Tibial nerve (tissue), 4 donors: ENCODE results near the gene LIPC. TPM values are rescaled to one million over a fixed set of nuclear protein-coding genes. Genes with fewer than 3 reads are reported as not detected.

Source experiments
- DNase-seq, 2 donors: peaks; one replicate each; pipeline ENCODE4 v3.0.0-alpha.2; 2019; ENCODE audit warnings: low spot score in 2 of 2
- H3K27ac ChIP-seq, 4 donors: fragments of 200-600 bp; sonication (generic) in 3 of 4; one replicate each; pipeline ENCODE4 v1.5.1; 2017 to 2019; ENCODE audit warnings: mild to moderate bottlenecking in 1 of 4
- H3K27me3 ChIP-seq, 2 donors: fragments of 200-600 bp; sonication (generic) in 1 of 2; one replicate each; pipeline versions ENCODE4 v1.5.1 to v1.6.0; 2017 to 2019
- H3K36me3 ChIP-seq, 3 donors: fragments of 200-600 bp; sonication (generic); one replicate each; pipeline ENCODE4 v1.5.1; 2018 to 2019
- H3K4me1 ChIP-seq, 4 donors: fragments of 200-600 bp; sonication (generic) in 3 of 4; one replicate each; pipeline ENCODE4 v1.5.1; 2017 to 2019
- H3K4me3 ChIP-seq, 4 donors: fragments of 200-600 bp; sonication (generic) in 3 of 4; one replicate each; pipeline ENCODE4 v1.5.1; 2017 to 2019; ENCODE audit warnings: mild to moderate bottlenecking in 1 of 4, moderate library complexity in 1 of 4
- H3K9me3 ChIP-seq, 4 donors: fragments of 200-600 bp; sonication (generic) in 3 of 4; one replicate each; pipeline ENCODE4 v1.5.1; 2017 to 2019
- EP300 ChIP-seq, 2 donors: sonication (generic); formaldehyde crosslinking; IDR thresholded peaks; one replicate each; pipeline ENCODE4 v1.6.1; 2017; ENCODE audit warnings: antibody characterized with exemption in 2 of 2, mild to moderate bottlenecking in 1 of 2
- POLR2A ChIP-seq, 2 donors: fragments of 450-650 bp; IDR thresholded peaks; one replicate each; pipeline ENCODE4 v1.6.1; 2017; ENCODE audit warnings: antibody characterized with exemption in 2 of 2, mild to moderate bottlenecking in 2 of 2, moderate library complexity in 2 of 2
- WGBS, 2 donors: methylation state at CpG; one replicate each; pipeline ENCODE4 v1.1.5; 2018; 5-methylcytosine and 5-hydroxymethylcytosine counted together
- total RNA-seq, 4 donors: library from RNA; depleted of rRNA; stranded (reverse); fragments of >200 nt; gene quantifications; one replicate each; pipeline ENCODE4 v1.1.0, GENCODE V29; 2016
- TF ChIP-seq, protein P1 (sequence below), 5 experiments: fragments of 200-600 bp in 3 of 5; fragments of 450-650 bp in 2 of 5; sonication (generic) in 3 of 5; IDR thresholded peaks; one replicate each; pipeline ENCODE4 v1.5.1; 2016 to 2019; ENCODE audit warnings: antibody characterized with exemption in 5 of 5, mild to moderate bottlenecking in 3 of 5, moderate library complexity in 2 of 5

LIPC gene
- total RNA-seq: 10 to 100 TPM; 11.2 to 18.4 (median 14.7) TPM

DNA sequence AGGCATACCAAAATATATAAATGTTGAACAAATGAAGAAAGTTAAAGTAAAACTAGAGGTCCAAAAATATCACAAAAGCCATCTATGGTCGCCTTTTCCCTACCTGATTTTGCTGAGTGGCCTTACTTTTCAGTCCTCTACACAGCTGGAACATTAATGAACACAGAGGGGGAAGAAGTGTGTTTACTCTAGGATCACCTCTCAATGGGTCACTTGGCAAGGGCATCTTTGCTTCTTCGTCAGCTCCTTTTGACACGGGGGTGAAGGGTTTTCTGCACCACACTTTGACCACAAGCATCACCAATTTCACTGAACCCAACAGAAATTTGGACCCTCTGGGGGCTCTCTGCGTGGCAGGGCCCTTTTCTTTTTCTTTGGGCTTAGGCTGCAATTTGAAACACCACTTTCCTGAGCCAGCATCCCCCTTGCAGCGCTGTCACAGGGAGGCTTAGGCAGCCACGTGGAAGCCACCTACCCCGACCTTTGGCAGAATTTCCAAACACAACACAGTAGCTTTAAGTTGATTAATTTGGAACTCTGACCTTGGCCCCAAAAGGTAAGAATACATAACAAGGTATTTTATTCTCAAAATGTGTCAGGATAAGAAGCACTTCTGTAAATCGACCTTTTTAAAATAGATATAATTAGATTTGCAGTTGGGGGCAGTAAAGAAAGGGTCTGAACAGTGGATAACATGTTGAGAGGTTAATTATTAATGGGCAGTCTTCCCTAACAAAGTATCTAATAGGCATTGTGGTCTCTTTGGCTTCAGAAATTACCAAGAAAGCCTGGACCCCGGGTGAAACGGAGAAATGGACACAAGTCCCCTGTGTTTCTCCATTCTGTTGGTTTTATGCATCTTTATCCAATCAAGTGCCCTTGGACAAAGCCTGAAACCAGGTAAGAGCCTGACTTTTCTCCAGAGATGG, at the start of gene LIPC:
TSS of gene LIPC (plus strand) at position 771 of the 929 bp plus-strand sequence. CDS start at position 813, 42 bp downstream.
- TF ChIP-seq, protein P1, sequence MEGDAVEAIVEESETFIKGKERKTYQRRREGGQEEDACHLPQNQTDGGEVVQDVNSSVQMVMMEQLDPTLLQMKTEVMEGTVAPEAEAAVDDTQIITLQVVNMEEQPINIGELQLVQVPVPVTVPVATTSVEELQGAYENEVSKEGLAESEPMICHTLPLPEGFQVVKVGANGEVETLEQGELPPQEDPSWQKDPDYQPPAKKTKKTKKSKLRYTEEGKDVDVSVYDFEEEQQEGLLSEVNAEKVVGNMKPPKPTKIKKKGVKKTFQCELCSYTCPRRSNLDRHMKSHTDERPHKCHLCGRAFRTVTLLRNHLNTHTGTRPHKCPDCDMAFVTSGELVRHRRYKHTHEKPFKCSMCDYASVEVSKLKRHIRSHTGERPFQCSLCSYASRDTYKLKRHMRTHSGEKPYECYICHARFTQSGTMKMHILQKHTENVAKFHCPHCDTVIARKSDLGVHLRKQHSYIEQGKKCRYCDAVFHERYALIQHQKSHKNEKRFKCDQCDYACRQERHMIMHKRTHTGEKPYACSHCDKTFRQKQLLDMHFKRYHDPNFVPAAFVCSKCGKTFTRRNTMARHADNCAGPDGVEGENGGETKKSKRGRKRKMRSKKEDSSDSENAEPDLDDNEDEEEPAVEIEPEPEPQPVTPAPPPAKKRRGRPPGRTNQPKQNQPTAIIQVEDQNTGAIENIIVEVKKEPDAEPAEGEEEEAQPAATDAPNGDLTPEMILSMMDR (IDR thresholded peaks at IDR 0.05): no peak
- TF ChIP-seq EP300 (IDR thresholded peaks at IDR 0.05) (no peak), POLR2A (IDR thresholded peaks at IDR 0.05) (no peak)
- Histone ChIP-seq H3K4me1 (peaks cover 0 to 18% (median 0%) of the 10 kb centered on the region in 4 donors), H3K36me3 (no peaks in the 10 kb centered on the region), H3K27ac (no peak within 1 kb of the TSS), H3K9me3 (no peaks in the 10 kb centered on the region), H3K27me3 (no peaks in the 10 kb centered on the region), H3K4me3 (no peak within 1 kb of the TSS)
- DNase-seq: no peak
- 70 to 74% methylated on average over 10 of the region's 10 CpGs for WGBS, 2 donors

DNA sequence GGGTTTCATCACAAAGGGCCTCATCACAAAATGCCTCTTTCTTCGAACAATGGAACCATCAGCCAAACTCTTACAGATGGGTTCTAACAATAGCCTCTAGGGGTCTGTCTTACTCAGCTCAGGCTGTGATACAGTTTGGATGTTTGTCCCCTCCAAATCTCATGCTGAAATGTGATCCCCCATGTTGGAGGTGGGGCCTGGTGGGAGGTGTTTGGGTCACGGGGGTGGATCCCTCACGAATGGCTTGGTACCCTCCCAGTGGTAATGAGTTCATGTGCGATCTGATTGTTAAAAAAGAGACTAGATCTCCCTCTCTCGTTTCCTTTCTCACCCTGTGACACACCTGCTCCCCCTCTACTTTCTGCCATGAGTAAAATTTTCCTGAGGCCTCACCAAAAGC, 47.9 kb upstream of the LIPC start:
- H3K36me3 ChIP-seq: no peaks in the 10 kb centered on the region

DNA sequence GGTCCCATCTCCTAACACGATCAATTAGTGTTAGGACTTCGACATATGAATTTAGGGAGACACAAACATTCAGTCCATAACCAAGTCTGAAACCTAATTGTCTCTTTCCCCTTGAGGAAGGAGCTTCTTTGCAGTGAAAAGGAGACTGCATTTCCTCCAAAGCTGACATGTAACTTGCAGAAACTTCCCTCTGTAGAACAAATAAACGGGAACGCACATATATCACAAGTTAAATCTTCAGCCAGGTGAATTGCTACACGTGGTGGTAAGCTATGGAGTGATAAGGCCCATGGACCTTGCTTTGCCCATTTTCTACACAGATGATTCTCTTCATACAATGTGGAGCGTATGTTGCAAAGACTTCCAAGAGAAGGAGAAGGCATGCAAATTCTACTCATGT, 47.1 kb upstream of the LIPC start:
- no peak for DNase-seq
- no peak for TF ChIP-seq EP300 (IDR thresholded peaks at IDR 0.05)
- TF ChIP-seq, protein P1 (IDR thresholded peaks at IDR 0.05): no peak
- TF ChIP-seq POLR2A (IDR thresholded peaks at IDR 0.05): no peak
- Histone ChIP-seq H3K4me3 (no peak overlapping the region), H3K9me3 (no peaks in the 10 kb centered on the region), H3K4me1 (no peaks in the 10 kb centered on the region), H3K27me3 (no peaks in the 10 kb centered on the region), H3K36me3 (no peaks in the 10 kb centered on the region), H3K27ac (no peak overlapping the region)
- WGBS, 2 donors: 92 to 96% methylated on average over 6 of the region's 6 CpGs

More for the DNA sequence above, 47.9 kb upstream of the LIPC start:
- Histone ChIP-seq H3K4me3 (no peak overlapping the region), H3K27ac (no peak overlapping the region), H3K4me1 (no peaks in the 10 kb centered on the region), H3K27me3 (no peaks in the 10 kb centered on the region), H3K9me3 (no peaks in the 10 kb centered on the region)
- TF ChIP-seq EP300 (IDR thresholded peaks at IDR 0.05) (no peak), POLR2A (IDR thresholded peaks at IDR 0.05) (no peak)
- TF ChIP-seq, protein P1 (IDR thresholded peaks at IDR 0.05): no peak
- WGBS, 2 donors: 74 to 77% methylated on average over 5 of the region's 5 CpGs
- DNase-seq: no peak

DNA sequence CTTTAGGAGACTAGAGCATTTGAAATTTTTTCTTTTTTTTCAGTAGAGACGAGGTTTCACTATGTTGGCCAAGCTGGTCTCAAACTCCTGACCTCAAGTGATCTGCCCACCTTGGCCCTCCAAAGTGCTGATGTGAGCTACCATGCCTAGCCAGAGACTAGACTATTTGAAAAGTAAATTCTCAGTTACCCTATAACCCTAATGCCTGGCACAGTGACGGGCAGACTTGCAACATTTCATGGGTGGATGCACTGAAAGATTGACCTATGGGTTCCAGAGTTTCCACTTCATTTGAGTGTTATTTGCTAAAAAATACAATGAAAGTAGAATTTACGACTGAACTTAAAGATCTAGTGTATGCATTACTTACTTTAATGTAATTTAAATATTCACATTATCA, 45.7 kb upstream of the LIPC start:
- no peak overlapping the region for H3K27ac ChIP-seq
- 89 to 92% methylated on average over 3 of the region's 3 CpGs for WGBS, 2 donors
- no peaks in the 10 kb centered on the region for H3K36me3 ChIP-seq

More for the DNA sequence above, 45.7 kb upstream of the LIPC start:
- H3K4me3 ChIP-seq: no peak overlapping the region
- no peaks in the 10 kb centered on the region for H3K27me3 ChIP-seq
- H3K9me3 ChIP-seq: no peaks in the 10 kb centered on the region
- TF ChIP-seq, protein P1 (IDR thresholded peaks at IDR 0.05): no peak
- TF ChIP-seq EP300 (IDR thresholded peaks at IDR 0.05) (no peak), POLR2A (IDR thresholded peaks at IDR 0.05) (no peak)
- H3K4me1 ChIP-seq: no peaks in the 10 kb centered on the region
- no peak for DNase-seq
